NCI-H524 (cell line): ENCODE data around the gene RGCC.
"Not testable (repeated sequence)": the region's sequence is repeated elsewhere in the genome, so short reads cannot be mapped to it uniquely, and the experiment has no call there.

Experiments used
- DNase-seq, 2 experiments: peaks; one replicate each; lab custom pipeline; 2025; lab: John Stamatoyannopoulos, UW

Gene RGCC

GRCh38 chr13:41456768-41457588 lies at the start of gene RGCC:
TSS of gene RGCC (plus strand) at chr13:41457550. CDS start at chr13:41457708, 158 bp downstream.
- peak; percentile 18 to 37 for DNase-seq

DNA sequence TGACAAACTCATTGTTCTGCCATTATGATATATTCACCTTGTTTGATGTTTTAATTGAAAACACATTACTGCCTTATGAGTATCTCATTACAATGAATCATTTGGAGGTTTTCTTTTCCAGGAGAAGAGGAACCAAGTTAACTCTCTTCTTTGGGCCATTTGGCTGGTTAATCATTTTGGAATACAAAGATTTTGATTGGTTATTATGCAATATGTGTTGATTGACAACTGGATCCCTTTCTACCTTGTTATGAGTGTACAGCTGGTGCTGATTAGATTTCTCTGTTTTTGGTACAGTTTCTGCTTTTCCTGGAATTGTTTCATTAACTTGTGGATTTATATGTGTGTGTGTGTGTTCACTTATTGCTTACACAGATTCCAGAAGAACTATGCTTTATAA lies 49.2 kb upstream of the RGCC start:
- no peak for DNase-seq

- peak in 1 of 2 experiments; percentile 23 for DNase-seq
Observed at GRCh38 chr13:41408746-41409145, 48.6 kb upstream of the RGCC start.

- DNase-seq = no peak
Observed at GRCh38 chr13:41409611-41410010, 47.7 kb upstream of the RGCC start.

DNA sequence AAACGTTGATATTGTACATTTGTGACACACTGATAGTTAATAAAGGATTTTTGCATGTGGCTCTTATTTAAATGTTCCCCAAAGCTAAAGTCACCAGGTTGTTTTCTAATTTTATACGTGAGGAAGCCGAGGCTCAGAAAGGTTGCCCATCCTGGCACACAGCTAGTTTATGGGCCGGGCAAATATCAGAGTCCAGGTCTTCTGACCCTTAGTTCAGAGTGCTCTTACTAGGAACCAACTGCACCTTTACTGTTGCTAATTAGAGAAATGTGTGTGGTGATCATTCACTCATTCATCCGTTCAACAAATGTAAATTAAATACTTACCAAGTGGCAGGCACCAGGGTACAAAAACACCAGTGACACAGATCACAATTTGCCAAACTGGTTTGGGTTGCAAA lies 46.3 kb upstream of the RGCC start:
- no peak for DNase-seq

DNA sequence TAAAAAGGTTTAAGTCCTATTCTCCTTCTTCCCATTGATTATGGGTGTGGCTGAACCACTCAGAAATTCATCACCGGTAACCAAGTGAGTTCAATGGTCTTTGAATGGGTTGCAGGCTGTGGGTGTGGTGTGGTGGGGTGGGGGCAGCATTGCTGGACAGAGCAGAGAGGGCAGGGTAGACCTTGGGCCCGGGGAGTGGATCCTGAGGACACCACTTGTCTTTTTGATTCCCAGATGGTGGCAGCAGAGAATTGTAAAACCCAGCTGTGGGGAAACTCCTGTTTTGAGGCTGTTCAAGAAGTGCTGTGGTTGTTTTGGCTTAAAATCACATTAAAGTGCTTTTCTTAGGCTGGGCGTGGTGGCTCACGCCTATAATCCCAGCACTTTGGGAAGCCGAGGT lies 45.8 kb upstream of the RGCC start:
- peak in 1 of 2 experiments; percentile 43 for DNase-seq

- DNase-seq = no peak
Observed at GRCh38 chr13:41413872-41414271, 43.5 kb upstream of the RGCC start.

GRCh38 chr13:41416276-41416675 lies 41.1 kb upstream of the RGCC start:
- no peak for DNase-seq

DNA sequence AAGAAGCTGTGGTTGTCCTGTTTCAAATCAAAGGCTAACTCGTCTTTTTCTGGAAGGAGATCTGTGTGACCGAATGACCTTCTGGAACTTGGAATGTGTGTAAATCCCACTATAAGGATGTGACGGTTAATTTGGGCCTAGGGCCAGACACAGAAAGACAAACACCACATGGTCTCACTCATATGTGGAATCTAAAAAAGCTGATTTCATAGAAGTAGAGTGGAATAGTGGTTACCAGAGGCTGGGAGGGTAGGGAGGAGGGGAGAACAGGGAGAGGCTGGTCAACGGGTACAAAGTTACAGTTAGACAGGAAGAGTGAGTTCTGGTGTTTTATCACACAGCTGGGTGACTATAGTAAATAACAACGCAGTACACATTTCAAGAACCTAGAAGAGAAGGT lies 39.3 kb upstream of the RGCC start:
- DNase-seq = no peak

- DNase-seq = no peak
Observed at GRCh38 chr13:41418731-41419130, 38.6 kb upstream of the RGCC start.

DNA sequence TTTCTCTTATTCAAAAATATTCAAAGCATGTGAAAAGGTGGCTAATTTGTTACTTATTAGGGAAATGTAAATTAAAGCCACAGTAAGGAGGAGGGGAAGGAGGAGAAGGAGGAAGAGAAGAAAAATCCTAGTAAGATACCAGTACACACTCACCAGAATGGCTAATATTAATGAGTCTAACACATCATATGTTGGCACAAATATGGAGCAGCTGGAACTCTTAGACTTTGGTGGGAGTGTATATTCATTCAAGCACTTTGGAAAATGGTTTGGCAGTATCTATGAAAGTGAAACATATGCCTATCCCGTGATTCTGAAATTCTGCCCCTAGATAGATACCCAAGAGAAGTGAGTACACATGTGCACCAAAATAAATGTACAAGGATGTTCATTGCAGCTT lies 38.1 kb upstream of the RGCC start:
- DNase-seq = no peak

- no peak for DNase-seq
Observed at GRCh38 chr13:41420146-41420545, 37.2 kb upstream of the RGCC start.

- DNase-seq = not testable (repeated sequence)
Observed at GRCh38 chr13:41421330-41421729, 36.0 kb upstream of the RGCC start.

DNA sequence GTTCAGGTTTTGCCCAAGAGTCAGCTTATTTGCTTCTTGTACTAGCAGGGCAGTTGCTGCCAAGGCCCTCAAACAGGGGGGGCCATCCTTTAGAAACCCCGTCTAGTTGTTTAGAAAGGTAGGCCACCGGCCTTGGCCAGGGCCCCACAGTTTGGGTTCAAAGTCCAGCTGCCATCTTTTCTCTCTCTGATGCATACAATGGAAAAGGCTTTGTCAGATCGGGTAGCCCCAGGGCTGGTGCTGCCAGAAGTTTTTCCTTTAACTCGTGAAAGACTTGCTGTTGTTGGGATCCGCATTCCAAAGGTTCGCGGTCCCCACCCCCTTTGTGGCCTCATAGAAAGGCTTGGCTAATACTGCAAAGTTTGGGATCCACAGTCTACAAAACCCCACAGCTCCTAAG lies 35.4 kb upstream of the RGCC start:
- DNase-seq = not testable (repeated sequence)

- DNase-seq = not testable (repeated sequence)
Observed at GRCh38 chr13:41423259-41423658, 34.1 kb upstream of the RGCC start.

GRCh38 chr13:41424675-41425074 lies 32.7 kb upstream of the RGCC start:
- DNase-seq = not testable (repeated sequence)

- no peak for DNase-seq
Observed at GRCh38 chr13:41426047-41426446, 31.3 kb upstream of the RGCC start.

GRCh38 chr13:41427666-41428065 lies 29.7 kb upstream of the RGCC start:
- no peak for DNase-seq

DNA sequence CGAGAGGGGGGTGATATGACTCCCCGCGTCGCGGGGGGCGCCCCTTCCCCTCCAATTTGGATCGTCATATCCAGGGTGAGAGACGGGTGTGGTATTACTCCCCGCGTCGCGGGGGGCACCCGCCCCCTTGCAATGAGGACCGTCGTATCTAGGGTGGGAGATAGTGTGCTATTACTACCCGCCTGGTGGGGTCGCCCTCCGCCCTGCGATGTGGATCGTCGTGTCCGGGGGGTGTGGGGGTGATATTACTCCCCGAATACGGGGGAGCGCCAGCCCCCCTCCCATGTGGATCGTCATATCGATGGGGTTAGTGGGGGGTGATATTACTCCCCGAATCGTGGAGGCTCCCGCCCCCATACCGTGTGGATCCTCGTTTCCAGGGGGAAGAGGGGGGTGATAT lies 29.2 kb upstream of the RGCC start:
- DNase-seq = no peak

- not testable (repeated sequence) for DNase-seq
Observed at GRCh38 chr13:41434030-41434429, 23.3 kb upstream of the RGCC start.

DNA sequence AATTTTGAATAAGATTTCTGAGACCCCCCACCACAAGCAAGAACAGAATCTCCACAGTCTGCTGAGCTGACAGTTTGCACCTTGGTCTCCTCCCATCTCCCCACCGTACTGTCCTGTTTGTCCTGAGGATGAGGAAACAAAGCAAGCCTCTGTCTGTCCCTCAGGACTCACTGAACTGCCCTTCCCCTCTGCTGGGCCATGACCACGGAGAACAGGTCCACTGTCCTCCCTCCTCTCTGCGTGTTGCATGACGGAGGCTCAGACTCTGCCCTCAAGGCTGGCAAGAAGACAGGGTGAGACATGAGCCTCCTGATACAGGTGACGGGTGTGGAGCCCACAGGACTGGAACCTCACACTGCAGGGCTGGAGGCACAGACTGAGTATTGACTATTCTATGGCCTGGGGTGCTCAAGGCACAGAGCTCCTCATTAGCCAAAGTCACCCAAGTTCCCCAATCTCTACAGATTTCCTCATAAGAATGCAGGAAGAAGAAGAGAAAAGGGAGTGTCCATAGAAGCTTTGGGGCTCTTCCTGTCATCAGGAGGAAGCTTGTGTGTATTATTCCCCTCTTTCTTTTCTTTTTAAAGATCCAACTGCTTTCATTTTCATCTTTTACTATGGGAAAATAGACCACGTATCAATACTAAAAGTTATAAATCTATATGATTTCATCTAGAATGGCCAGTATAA lies 22.4 kb upstream of the RGCC start:
- no peak for DNase-seq

GRCh38 chr13:41443969-41444368 lies 13.4 kb upstream of the RGCC start:
- DNase-seq = no peak

DNA sequence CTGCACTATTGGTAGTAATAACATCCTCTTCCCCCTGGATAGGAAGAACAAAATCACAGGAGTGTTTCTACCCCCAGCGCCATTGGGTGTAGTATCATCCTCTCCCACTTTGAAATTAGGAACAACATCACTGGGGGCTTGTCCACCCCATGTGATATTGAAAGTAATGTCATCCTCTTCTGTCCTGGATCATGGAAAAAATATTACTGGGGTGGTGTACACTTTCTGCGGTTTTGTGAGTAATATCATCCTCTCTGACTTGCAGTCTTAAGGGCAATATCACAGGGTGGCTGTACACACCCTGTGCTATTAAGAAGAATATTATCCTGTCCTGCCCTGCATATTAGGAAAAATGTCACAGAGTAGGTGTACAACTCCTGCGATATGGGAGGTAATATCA lies 4.9 kb upstream of the RGCC start:
- DNase-seq = no peak
